Prostate gland (tissue), 2 donors: ENCODE results near the gene STT3A.

Source experiments
- POLR2A ChIP-seq: fragments of 450-650 bp; IDR thresholded peaks from one replicate; pipeline ENCODE4 v1.6.1; 2016; ENCODE audit warnings: antibody characterized with exemption, mild to moderate bottlenecking
- POLR2AphosphoS5 ChIP-seq: sonication (generic); formaldehyde crosslinking; IDR thresholded peaks from one replicate; pipeline ENCODE4 v1.6.1; 2017; ENCODE audit warnings: antibody characterized with exemption
- TF ChIP-seq, protein P1 (sequence below), 4 experiments: fragments of 200-600 bp in 2 of 4; fragments of 450-650 bp in 2 of 4; sonication (generic) in 2 of 4; IDR thresholded peaks; 1 replicate in 3 of 4; 2 replicates in 1 of 4; pipeline ENCODE4 v1.5.1; 2016 to 2019; ENCODE audit warnings: antibody characterized with exemption in 4 of 4, mild to moderate bottlenecking in 2 of 4, moderate library complexity in 2 of 4

DNA sequence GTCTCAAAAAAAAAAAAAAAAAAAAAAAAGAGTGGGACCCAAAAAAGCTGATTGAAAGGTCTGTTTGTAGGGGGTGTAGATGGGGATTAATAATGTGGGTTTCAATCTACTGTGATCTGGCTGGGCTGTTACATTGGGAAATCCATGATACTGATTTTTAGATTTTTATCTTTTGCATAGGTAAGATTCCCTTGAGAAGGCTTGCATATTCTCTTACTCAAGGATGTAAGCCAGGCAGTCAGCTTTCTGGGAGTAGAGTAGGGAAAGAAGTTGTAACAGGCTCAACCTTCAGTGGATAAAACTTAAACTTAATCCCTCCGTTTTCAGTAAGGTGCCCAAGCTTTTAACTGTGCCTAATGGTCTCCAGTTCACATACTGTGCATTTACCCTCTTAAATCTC lies 30.4 kb downstream of the STT3A start:
- TF ChIP-seq, protein P1, sequence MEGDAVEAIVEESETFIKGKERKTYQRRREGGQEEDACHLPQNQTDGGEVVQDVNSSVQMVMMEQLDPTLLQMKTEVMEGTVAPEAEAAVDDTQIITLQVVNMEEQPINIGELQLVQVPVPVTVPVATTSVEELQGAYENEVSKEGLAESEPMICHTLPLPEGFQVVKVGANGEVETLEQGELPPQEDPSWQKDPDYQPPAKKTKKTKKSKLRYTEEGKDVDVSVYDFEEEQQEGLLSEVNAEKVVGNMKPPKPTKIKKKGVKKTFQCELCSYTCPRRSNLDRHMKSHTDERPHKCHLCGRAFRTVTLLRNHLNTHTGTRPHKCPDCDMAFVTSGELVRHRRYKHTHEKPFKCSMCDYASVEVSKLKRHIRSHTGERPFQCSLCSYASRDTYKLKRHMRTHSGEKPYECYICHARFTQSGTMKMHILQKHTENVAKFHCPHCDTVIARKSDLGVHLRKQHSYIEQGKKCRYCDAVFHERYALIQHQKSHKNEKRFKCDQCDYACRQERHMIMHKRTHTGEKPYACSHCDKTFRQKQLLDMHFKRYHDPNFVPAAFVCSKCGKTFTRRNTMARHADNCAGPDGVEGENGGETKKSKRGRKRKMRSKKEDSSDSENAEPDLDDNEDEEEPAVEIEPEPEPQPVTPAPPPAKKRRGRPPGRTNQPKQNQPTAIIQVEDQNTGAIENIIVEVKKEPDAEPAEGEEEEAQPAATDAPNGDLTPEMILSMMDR (IDR thresholded peaks at IDR 0.05) = no peak
- no peak for TF ChIP-seq POLR2A
- TF ChIP-seq POLR2AphosphoS5 = no peak
